Measurements from ENCODE around the gene FKBP10.
"Not testable (repeated sequence)": the region's sequence is repeated elsewhere in the genome, so short reads cannot be mapped to it uniquely, and the experiment has no call there.

FKBP10 gene

GRCh38 chr17:41835800-41836549, 23.2 kb downstream of the FKBP10 start, which contains the start of gene NT5C3B:
TSS of gene NT5C3B (minus strand) at chr17:41836232. CDS start at chr17:41836193, 39 bp downstream.
- no peak for TF ChIP-seq EZH2 (optimal IDR thresholded peaks at IDR 0.05; ENCODE audit: low read depth, low read length)
- no peak for TF ChIP-seq EZH2phosphoT487 (IDR thresholded peaks at IDR 0.05; ENCODE audit: low read length)
- no peak for TF ChIP-seq CTCF (IDR thresholded peaks at IDR 0.05; ENCODE audit: low read length)
- H3K79me2 ChIP-seq (ENCODE audit: low read length): no peaks in the 10 kb centered on the region
- peak within 1 kb of the TSS; percentile 87 for H3K4me3 ChIP-seq (ENCODE audit: low read length)
- H3K4me2 ChIP-seq (ENCODE audit: low read depth, low read length): peak within 1 kb of the TSS; percentile 82
- H3K36me3 ChIP-seq (replicated peaks; ENCODE audit: insufficient read depth, low read length): no peaks in the 10 kb centered on the region
- no peak within 1 kb of the TSS for H3K27ac ChIP-seq (ENCODE audit: low read length)
- H3F3A ChIP-seq (ENCODE audit: insufficient read depth, low read length): no peaks in the 10 kb centered on the region
- no peaks in the 10 kb centered on the region for H3K9me3 ChIP-seq (replicated peaks; ENCODE audit: insufficient read depth, low read length)
- no peaks in the 10 kb centered on the region for H3K27me3 ChIP-seq (replicated peaks; ENCODE audit: insufficient read depth, low read length)
- peak within 1 kb of the TSS; percentile 79 for H2AFZ ChIP-seq (ENCODE audit: low read length)
- peaks cover 6% of the 10 kb centered on the region; the same call in 1 of the 2 replicates for H3K4me1 ChIP-seq (ENCODE audit: low read length)
- H3K9ac ChIP-seq (ENCODE audit: low read length): peak within 1 kb of the TSS; percentile 79
- no peaks in the 10 kb centered on the region for H3K9me2 ChIP-seq (replicated peaks; ENCODE audit: insufficient read depth, low read length)
- DNase-seq: peak; percentile 52
- no peaks in the 10 kb centered on the region for H4K20me1 ChIP-seq (ENCODE audit: insufficient read depth, low read length)

GRCh38 chr17:41836550-41837196, 23.9 kb downstream of the FKBP10 start:
- no peaks in the 10 kb centered on the region for H3K79me2 ChIP-seq (ENCODE audit: low read length)
- no peaks in the 10 kb centered on the region for H3K9me3 ChIP-seq (replicated peaks; ENCODE audit: insufficient read depth, low read length)
- H3K9ac ChIP-seq (ENCODE audit: low read length): peak overlapping the region; percentile 37; the same call in 1 of the 2 replicates
- H3K9me2 ChIP-seq (replicated peaks; ENCODE audit: insufficient read depth, low read length): no peaks in the 10 kb centered on the region
- H3K4me1 ChIP-seq (ENCODE audit: low read length): peaks cover 6% of the 10 kb centered on the region; the same call in 1 of the 2 replicates
- peak overlapping the region; percentile 82 for H3K4me2 ChIP-seq (ENCODE audit: low read depth, low read length)
- TF ChIP-seq EZH2 (optimal IDR thresholded peaks at IDR 0.05; ENCODE audit: low read depth, low read length) (no peak), CTCF (IDR thresholded peaks at IDR 0.05; ENCODE audit: low read length) (no peak), EZH2phosphoT487 (IDR thresholded peaks at IDR 0.05; ENCODE audit: low read length) (no peak)
- H3K27me3 ChIP-seq (replicated peaks; ENCODE audit: insufficient read depth, low read length): no peaks in the 10 kb centered on the region
- H3K36me3 ChIP-seq (replicated peaks; ENCODE audit: insufficient read depth, low read length): no peaks in the 10 kb centered on the region
- H2AFZ ChIP-seq (ENCODE audit: low read length): peak overlapping the region; percentile 79
- H3F3A ChIP-seq (ENCODE audit: insufficient read depth, low read length): no peaks in the 10 kb centered on the region
- no peak overlapping the region for H3K27ac ChIP-seq (ENCODE audit: low read length)
- peak overlapping the region; percentile 87 for H3K4me3 ChIP-seq (ENCODE audit: low read length)
- DNase-seq: no peak
- H4K20me1 ChIP-seq (ENCODE audit: insufficient read depth, low read length): no peaks in the 10 kb centered on the region

GRCh38 chr17:41837761-41838538, 25.1 kb downstream of the FKBP10 start, which contains the start of gene KLHL10:
TSS of gene KLHL10 (plus strand) at chr17:41837825. CDS start at chr17:41837933, 108 bp downstream.
- H3K27me3 ChIP-seq (replicated peaks; ENCODE audit: insufficient read depth, low read length): no peaks in the 10 kb centered on the region
- H3F3A ChIP-seq (ENCODE audit: insufficient read depth, low read length): no peaks in the 10 kb centered on the region
- peak within 1 kb of the TSS; percentile 79 for H2AFZ ChIP-seq (ENCODE audit: low read length)
- H3K9me3 ChIP-seq (replicated peaks; ENCODE audit: insufficient read depth, low read length): no peaks in the 10 kb centered on the region
- no peaks in the 10 kb centered on the region for H3K36me3 ChIP-seq (replicated peaks; ENCODE audit: insufficient read depth, low read length)
- no peak within 1 kb of the TSS for H3K27ac ChIP-seq (ENCODE audit: low read length)
- no peak for TF ChIP-seq CTCF (IDR thresholded peaks at IDR 0.05; ENCODE audit: low read length)
- no peak for TF ChIP-seq EZH2 (optimal IDR thresholded peaks at IDR 0.05; ENCODE audit: low read depth, low read length)
- no peak for TF ChIP-seq EZH2phosphoT487 (IDR thresholded peaks at IDR 0.05; ENCODE audit: low read length)
- no peak for DNase-seq
- H3K9ac ChIP-seq (ENCODE audit: low read length): peak within 1 kb of the TSS; percentile 37; the same call in 1 of the 2 replicates
- H3K9me2 ChIP-seq (replicated peaks; ENCODE audit: insufficient read depth, low read length): no peaks in the 10 kb centered on the region
- H3K4me2 ChIP-seq (ENCODE audit: low read depth, low read length): peak within 1 kb of the TSS; percentile 82
- no peaks in the 10 kb centered on the region for H4K20me1 ChIP-seq (ENCODE audit: insufficient read depth, low read length)
- H3K4me1 ChIP-seq (ENCODE audit: low read length): peaks cover 6% of the 10 kb centered on the region; the same call in 1 of the 2 replicates
- H3K4me3 ChIP-seq (ENCODE audit: low read length): peak within 1 kb of the TSS; percentile 87; the same call in 1 of the 2 replicates
- no peaks in the 10 kb centered on the region for H3K79me2 ChIP-seq (ENCODE audit: low read length)

GRCh38 chr17:41839448-41839847, 26.6 kb downstream of the FKBP10 start:
- not testable (repeated sequence) for H3K79me2 ChIP-seq (ENCODE audit: low read length); H4K20me1 ChIP-seq (ENCODE audit: insufficient read depth, low read length); H3K9me3 ChIP-seq (replicated peaks; ENCODE audit: insufficient read depth, low read length); H3F3A ChIP-seq (ENCODE audit: insufficient read depth, low read length); H3K36me3 ChIP-seq (replicated peaks; ENCODE audit: insufficient read depth, low read length); H3K4me3 ChIP-seq (ENCODE audit: low read length); H3K4me1 ChIP-seq (ENCODE audit: low read length); H3K4me2 ChIP-seq (ENCODE audit: low read depth, low read length); H3K9me2 ChIP-seq (replicated peaks; ENCODE audit: insufficient read depth, low read length); H3K27ac ChIP-seq (ENCODE audit: low read length); DNase-seq; H2AFZ ChIP-seq (ENCODE audit: low read length); H3K27me3 ChIP-seq (replicated peaks; ENCODE audit: insufficient read depth, low read length); H3K9ac ChIP-seq (ENCODE audit: low read length)

GRCh38 chr17:41840781-41841180, 28.0 kb downstream of the FKBP10 start:
- not testable (repeated sequence) for H3K27ac ChIP-seq (ENCODE audit: low read length); H3K4me2 ChIP-seq (ENCODE audit: low read depth, low read length); H3K79me2 ChIP-seq (ENCODE audit: low read length); H3K9me2 ChIP-seq (replicated peaks; ENCODE audit: insufficient read depth, low read length); H2AFZ ChIP-seq (ENCODE audit: low read length); H4K20me1 ChIP-seq (ENCODE audit: insufficient read depth, low read length); H3K9ac ChIP-seq (ENCODE audit: low read length); H3K9me3 ChIP-seq (replicated peaks; ENCODE audit: insufficient read depth, low read length); H3K36me3 ChIP-seq (replicated peaks; ENCODE audit: insufficient read depth, low read length); DNase-seq; H3K4me3 ChIP-seq (ENCODE audit: low read length); H3K27me3 ChIP-seq (replicated peaks; ENCODE audit: insufficient read depth, low read length); H3F3A ChIP-seq (ENCODE audit: insufficient read depth, low read length); H3K4me1 ChIP-seq (ENCODE audit: low read length)
